Activated effector memory CD4-positive, alpha-beta T cell treated with Interleukin-2 at 50 U/mL for 16 hours (primary cell): ENCODE results near the gene TLN1.

Experiments used
- DNase-seq: peaks from one replicate; pipeline ENCODE4 v3.0.0-alpha.2; 2020

The TLN1 gene

DNA sequence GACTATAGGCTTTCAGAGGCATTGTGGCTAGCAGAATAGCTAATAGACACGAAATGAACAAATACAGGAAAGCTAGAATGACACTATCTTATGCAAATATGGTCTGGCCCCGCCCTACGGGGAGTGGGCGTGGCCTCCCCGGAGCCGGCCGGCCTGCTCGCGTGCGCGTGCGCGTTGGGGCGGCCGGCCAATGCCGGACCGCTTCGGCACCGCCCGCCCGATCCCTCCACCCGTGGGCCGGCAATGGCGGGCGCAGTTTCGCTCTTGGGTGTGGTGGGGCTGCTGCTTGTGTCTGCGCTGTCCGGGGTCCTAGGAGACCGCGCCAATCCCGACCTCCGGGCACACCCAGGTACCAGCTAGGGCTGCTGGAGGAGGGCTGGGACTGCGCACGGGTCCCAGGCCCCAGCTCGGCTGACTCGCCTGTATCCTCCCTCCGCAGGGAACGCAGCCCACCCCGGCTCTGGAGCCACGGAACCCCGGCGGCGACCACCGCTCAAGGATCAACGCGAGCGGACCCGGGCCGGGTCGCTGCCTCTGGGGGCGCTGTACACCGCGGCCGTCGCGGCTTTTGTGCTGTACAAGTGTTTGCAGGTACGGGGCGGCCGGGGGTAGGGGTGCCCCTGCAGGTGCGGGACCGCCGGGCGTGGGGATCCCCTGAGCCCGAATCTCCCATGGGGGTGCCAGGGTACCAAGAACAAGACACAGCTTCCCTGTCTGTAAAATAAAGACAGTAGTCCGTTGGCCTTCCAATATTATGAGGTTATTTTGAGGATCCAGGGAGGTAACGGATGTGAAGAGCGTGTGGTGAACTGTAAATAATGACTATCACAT is 73.6 kb downstream of the TLN1 start, which contains the start of gene CCDC107:
Gene CCDC107, plus strand, starts transcription at position 156 of the 831 bp plus-strand sequence. Its CDS starts 88 bp downstream, at position 244.
- DNase-seq, result peak; percentile 73

DNA sequence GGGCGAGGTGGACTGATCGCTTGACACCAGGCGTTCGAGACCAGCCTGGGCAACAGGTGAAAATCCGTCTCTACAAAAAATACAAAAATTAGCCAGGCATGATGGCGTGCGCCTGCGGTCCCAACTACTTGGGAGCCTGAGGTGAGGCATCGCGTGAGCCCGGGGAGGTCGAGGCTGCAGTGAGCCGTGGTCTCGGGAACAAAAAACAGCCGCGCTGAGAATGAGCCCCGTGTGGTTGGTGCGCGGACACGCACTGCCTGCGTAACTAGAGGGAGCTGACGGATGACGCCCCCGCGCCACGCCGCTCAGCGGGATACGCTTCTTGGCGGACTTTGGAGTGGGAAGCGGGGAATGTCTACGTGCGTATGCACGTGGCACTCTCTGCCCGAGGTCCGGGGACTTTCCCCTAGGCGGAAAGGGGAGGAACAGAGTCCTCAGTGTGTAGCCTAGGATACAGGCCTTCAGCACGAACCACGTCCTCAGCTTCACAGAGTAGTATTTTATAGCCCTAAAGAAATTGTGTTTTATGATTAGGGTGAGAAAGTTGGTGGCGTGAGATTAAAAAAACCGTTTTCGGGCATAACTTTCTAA is 74.4 kb downstream of the TLN1 start, which contains the start of gene RMRP:
Gene RMRP, minus strand, starts transcription at position 474 of the 591 bp plus-strand sequence.
- DNase-seq, result peak; percentile 70

DNA sequence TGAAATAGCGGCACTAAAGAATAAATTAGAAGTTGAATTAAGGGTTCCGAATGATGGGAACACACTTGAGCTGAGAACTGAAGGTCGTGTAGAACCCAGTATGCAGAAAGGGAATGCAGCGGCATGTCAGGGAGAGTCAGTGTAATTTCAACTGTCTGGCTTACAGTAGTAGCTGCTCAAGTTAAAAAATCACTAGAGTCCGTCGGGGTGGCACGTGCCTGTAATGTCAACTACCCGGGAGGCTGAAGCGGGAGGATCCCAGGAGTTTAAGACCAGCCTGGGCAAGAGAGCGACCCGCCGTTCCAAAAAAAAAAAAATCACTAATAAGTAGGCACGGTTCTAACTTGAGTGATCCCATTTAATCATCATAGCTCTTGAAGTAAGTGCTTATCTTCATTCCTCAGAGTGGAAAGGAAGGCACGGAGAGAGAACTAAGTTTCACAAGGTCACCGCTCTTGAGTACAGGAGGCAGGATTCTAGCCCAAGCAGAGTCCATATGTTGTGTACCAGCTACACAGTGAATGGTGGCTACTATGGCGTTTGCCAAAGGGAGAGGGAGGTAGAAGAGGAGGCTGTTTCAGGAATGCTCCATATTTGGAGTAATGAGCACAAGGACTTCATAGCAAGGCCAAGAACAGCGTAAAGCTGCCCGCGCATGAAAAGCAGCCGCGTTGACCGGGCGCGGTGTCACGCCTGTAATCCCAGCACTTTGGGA is 75.0 kb downstream of the TLN1 start:
- no peak for DNase-seq

DNA sequence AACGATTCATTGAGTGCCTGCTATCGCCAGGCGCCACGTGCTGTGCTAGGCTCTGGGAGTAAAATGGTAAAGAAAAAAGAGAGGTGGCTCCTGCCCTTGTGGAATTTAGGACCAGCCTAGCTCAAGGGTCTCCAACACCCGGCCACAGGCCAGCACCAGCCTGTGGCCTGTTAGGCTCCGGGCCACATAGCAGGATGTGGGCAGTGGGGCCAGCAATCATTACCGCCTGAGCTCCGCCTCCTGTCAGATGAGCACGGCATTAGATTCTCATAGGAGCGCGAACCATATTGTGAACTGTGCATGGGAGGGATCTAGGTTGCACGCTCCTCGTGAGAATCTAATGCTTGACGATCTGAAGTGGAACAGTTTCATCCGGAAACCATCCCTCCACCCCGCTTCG is 75.6 kb downstream of the TLN1 start:
- no peak for DNase-seq

DNA sequence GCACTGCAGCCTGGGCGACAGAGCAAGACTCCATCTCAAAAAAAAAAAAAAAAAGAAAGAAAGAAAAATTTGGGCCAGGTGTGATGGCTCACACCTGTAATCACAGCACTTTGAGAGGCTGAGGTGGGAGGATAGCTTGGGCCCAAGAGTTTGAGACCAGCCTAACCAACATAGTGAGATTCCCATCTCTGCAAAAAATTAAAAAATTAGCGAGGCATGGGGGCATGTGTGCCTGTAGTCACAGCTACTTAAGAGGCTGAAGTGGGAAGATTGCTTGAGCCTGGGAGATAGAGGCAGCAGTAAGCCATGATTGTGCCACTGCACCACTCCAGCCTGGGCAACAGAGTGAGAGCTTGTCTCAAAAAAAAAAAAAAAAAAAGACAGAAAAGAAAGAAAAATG is 78.4 kb downstream of the TLN1 start:
- DNase-seq, result no peak

DNA sequence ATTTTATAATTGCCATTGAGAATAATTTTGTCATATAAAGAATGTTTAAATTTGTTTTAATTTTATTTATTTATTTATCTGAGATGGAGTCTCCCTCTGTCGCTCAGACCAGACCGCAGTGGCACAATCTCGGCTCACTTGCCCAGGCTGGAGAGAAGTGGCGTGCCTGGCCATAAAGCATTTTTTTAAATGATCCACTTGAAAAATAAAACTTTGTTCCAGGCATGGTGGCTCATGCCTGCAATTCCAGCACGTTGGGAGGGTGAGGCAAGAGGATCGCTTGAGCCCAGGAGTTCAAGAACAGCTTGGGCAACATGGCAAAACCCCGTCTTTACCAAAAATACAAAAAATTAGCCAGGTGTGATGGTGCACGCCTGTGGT is 79.2 kb downstream of the TLN1 start:
- no peak for DNase-seq

DNA sequence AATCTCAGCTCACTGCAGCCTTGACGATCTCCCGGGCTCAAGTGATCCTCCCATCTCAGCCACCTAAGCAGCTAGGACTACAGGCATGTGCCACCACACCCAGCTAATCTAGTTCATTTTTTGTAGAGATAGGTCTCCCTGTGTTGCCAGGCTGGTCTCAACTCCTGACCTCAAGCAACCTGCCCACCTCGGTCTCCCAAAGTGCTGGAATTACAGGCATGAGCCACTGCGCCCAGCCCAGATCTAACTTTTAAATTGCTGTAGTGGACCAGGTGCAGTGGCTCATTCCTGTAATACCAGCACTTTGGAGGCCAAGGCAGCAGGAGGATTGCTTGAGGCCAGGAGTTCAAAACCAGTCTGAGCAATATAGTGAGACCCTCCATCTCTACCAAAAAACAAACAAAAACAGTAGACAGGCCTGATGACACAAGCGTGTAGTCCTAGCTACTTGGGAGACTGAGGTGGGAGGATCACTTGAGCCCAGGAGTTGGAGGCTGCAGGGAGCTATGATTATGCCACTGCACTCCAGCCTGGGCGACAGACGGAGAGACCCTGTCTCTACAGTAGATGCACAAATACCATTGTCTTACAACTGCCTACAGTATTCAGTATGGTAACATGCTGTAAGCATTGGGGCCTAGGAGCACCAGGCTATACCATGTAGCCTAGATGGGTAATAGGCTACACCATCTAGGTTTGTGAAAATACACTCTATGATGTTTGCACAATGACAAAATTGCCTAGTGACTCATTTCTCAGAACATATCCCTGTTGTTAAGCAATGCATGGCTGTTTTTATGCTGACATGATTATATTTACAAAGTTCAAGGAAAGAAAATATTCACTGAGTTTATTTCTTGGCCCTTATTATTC is 79.8 kb downstream of the TLN1 start:
- no peak for DNase-seq

DNA sequence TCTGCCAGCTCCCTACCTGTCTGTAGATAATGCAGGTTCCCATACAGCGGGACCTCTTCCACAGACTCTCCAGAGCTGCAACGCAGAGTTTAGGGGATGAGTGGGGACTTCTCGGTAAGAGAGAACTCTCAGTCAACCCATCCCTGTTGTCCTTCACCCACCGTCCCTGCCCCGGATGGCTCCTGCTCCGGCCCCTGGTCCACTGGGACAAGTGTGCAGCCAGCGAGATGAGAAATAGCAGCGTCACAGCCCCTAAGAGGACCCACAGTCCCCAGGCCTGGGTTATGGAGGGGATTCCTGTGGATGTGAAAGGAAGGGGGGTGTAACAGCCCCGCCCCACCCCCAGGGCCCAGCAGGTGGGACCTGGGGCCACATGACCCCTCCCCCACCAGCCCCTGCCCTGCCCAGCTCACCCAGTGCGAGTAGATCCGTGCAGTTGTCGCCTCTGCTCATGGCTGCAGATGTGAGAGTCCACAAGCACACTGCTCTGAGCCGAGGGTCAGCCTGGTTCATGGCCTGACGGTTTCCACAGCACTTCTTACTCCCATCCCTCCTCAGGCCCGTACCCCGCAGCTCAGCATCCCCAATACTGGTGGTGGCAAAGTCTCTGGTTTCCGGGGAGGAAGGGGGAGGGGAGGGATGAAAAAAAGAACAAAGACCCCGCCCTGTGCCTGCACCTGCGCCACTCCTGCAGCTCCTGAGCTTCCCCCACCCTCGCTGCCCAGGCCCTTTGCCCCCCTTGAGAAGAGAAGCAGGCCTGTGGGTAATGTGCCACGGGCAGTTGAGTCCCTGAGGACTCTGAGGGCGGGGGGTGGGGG is 81.4 kb downstream of the TLN1 start, which contains the start of gene SIT1:
Gene SIT1, minus strand, starts transcription at position 591 of the 818 bp plus-strand sequence. Its CDS starts 78 bp downstream, at position 513.
- peak; percentile 35 for DNase-seq

DNA sequence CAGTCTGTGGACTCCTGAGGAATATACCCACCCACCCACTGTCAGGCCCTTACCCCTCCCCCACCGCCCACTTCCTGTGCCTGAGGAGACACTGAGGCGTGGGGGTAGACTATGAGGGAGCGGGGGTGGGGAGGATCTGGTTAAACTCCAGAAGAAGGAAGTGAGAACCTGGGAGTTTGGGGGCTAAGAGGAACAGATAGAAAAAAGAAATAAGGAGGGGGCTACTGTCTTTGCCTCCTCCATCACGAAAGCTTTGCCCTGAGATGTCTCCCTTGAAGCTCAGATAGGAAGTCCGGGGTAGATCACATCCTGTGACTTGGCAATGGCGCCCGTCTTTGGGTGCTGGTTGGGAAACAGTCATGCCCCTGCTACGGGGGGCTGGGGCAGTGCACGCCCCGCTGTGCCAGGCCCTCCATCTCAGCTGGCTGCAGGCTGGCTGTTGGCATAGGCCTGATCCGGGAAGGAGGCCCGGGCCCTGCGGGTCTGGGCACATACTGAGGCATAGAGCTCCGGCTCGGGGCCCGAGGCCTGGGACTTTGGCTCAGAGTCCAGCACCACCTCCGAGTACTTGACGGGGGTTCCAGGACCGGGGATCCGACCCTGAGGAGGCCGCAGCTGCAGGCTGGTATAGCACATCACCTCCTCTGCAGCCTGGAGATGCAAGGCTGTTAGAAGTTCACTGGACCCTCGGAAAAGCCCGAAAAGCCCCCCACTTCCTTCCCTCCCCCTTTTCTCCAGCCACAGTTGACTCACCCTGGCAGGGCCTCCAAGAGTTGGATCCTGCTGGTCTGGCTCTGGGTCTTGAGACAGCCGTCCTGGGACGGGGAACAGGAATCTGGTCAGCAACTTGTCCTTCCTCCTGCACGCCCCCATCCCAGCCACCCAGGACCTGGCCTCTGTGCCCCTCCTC is 82.3 kb downstream of the TLN1 start:
- DNase-seq, result peak; percentile 26
